A549 (cell line): ENCODE data around the gene PARP9. TPM values are rescaled to one million over a fixed set of nuclear protein-coding genes. Genes with fewer than 3 reads are reported as not detected.
A peak's percentile ranks its signal among the peaks of the same experiment; 100 is the strongest.

Experiments
- ATAC-seq, 2 experiments: fragments of 200-7000 bp in 1 of 2; fragments of >200 bp in 1 of 2; cut with Nextera tagmentation in 1 of 2; cut with Tn5 transposase in 1 of 2; 3 replicates each; pipeline versions ENCODE4 v1.8.0 to v1.9.1; 2018 to 2020; ENCODE audit warnings: mild to moderate bottlenecking in 1 of 2, moderate library complexity in 1 of 2
- CTCF ChIA-PET: fragments of 300-600 bp; sonication (Branson Sonifier 250); formaldehyde crosslinking; extraction: SDS; loops from one replicate; lab custom pipeline; 2021; ENCODE audit warnings: antibody characterized with exemption, inconsistent platforms; lab: Yijun Ruan, JAX
- POLR2A ChIA-PET: fragments of 350-600 bp; formaldehyde crosslinking; extraction: SDS; loops from one replicate; lab custom pipeline; 2021; ENCODE audit warnings: antibody characterized with exemption, inconsistent platforms; lab: Yijun Ruan, JAX
- DNase-seq, 2 experiments: peaks; one replicate each; pipeline versions ENCODE4 v3.0.0 to v3.0.0-alpha.2; 2011 to 2016; ENCODE audit warnings: low read depth in 1 of 2, low spot score in 1 of 2
- FAIRE-seq: peaks from 2 replicates; lab custom pipeline; 2011; peaks lifted over from hg19 to GRCh38; lab: Jason Lieb, UNC
- H3K27ac ChIP-seq, 2 experiments: fragments of >200 bp; sonication (Bioruptor Twin); formaldehyde crosslinking; 3 replicates each; pipeline ENCODE4 v1.5.1; 2016 to 2017
- H3K4me1 ChIP-seq: fragments of >200 bp; sonication (Bioruptor Twin); formaldehyde crosslinking; 3 replicates; pipeline ENCODE4 v1.6.1; 2016
- H3K4me2 ChIP-seq: fragments of >200 bp; sonication (Bioruptor Twin); formaldehyde crosslinking; 3 replicates; pipeline ENCODE4 v1.6.1; 2016
- H3K4me3 ChIP-seq: fragments of >200 bp; sonication (Bioruptor Twin); formaldehyde crosslinking; 3 replicates; pipeline ENCODE4 v1.5.1; 2016
- H3K9me3 ChIP-seq: fragments of >200 bp; sonication (Bioruptor Twin); formaldehyde crosslinking; 3 replicates; pipeline ENCODE4 v1.6.1; 2016
- BHLHE40 ChIP-seq: IDR thresholded peaks from 2 replicates; pipeline ENCODE4 v1.6.1; 2012; ENCODE audit warnings: low read depth, low read length, inconsistent platforms
- CBX8 ChIP-seq: fragments of 200-600 bp; sonication (generic); IDR thresholded peaks from 2 replicates; pipeline ENCODE4 v1.6.1; 2016
- CEBPB ChIP-seq, 2 experiments: fragments of >200 bp in 1 of 2; sonication (Bioruptor Twin) in 1 of 2; formaldehyde crosslinking in 1 of 2; IDR thresholded peaks; 2 replicates each; pipeline ENCODE4 v1.6.1; 2012 to 2016
- CHD2 ChIP-seq: fragments of 150-350 bp; IDR thresholded peaks from 2 replicates; pipeline ENCODE4 v1.6.1; 2014; ENCODE audit warnings: low read length; ENCODE audit not compliant: partially characterized antibody
- E2F6 ChIP-seq: IDR thresholded peaks from 2 replicates; pipeline ENCODE4 v1.6.1; 2012; ENCODE audit warnings: low read depth, borderline replicate concordance
- EHF ChIP-seq: fragments of 250-450 bp; sonication (Bioruptor Pico); IDR thresholded peaks from 2 replicates; pipeline ENCODE4 v1.5.0; 2020; ENCODE audit warnings: mild to moderate bottlenecking
- ELK1 ChIP-seq: fragments of 150-350 bp; IDR thresholded peaks from 2 replicates; pipeline ENCODE4 v1.6.1; 2014; ENCODE audit warnings: low read depth, mild to moderate bottlenecking, low read length
- ESRRA ChIP-seq: fragments of 150-350 bp; IDR thresholded peaks from 2 replicates; pipeline ENCODE4 v1.6.1; 2014; ENCODE audit warnings: mild to moderate bottlenecking, low read length, borderline replicate concordance
- FOSB ChIP-seq: fragments of 250-450 bp; sonication (Bioruptor Pico); IDR thresholded peaks from 2 replicates; pipeline ENCODE4 v1.5.0; 2020; ENCODE audit warnings: mild to moderate bottlenecking, moderate library complexity
- FOXS1 ChIP-seq: fragments of 250-450 bp; sonication (Bioruptor Pico); IDR thresholded peaks from 2 replicates; pipeline ENCODE4 v1.5.0; 2020; ENCODE audit warnings: mild to moderate bottlenecking, moderate library complexity
- HES2 ChIP-seq: fragments of >200 bp; sonication (Bioruptor Twin); formaldehyde crosslinking; IDR thresholded peaks from 2 replicates; pipeline ENCODE4 v1.6.1; 2016
- HOXB13 ChIP-seq: fragments of 250-450 bp; sonication (Bioruptor Pico); IDR thresholded peaks from 2 replicates; pipeline ENCODE4 v1.5.0; 2020; ENCODE audit warnings: low read depth, mild to moderate bottlenecking, moderate library complexity
- HOXB5 ChIP-seq: fragments of 250-450 bp; sonication (Bioruptor Pico); IDR thresholded peaks from 2 replicates; pipeline ENCODE4 v1.5.0; 2020; ENCODE audit warnings: mild to moderate bottlenecking, moderate library complexity
- JUNB ChIP-seq: fragments of >200 bp; sonication (Bioruptor Twin); formaldehyde crosslinking; IDR thresholded peaks from 2 replicates; pipeline ENCODE4 v1.6.1; 2016
- KDM1A ChIP-seq: fragments of 200-600 bp; sonication (generic); IDR thresholded peaks from 2 replicates; pipeline ENCODE4 v1.6.1; 2016; ENCODE audit warnings: low read depth, mild to moderate bottlenecking
- MYC ChIP-seq: IDR thresholded peaks from 2 replicates; pipeline ENCODE4 v1.6.1; 2012; ENCODE audit warnings: mild to moderate bottlenecking, inconsistent platforms, low read length, improper control_type of control experiment, borderline replicate concordance
- NR3C1 ChIP-seq: fragments of >200 bp; sonication (Bioruptor Twin); formaldehyde crosslinking; IDR thresholded peaks from 3 replicates; pipeline ENCODE4 v1.6.1; 2017
- RCOR1 ChIP-seq: fragments of 150-350 bp; IDR thresholded peaks from 2 replicates; pipeline ENCODE4 v1.6.1; 2014; ENCODE audit warnings: antibody characterized with exemption, low read length, low read depth
- REST ChIP-seq: fragments of 200-600 bp; sonication (generic); IDR thresholded peaks from 2 replicates; pipeline ENCODE4 v1.6.1; 2016; ENCODE audit warnings: antibody characterized with exemption, mild to moderate bottlenecking, moderate library complexity
- RNF2 ChIP-seq: fragments of 200-600 bp; sonication (generic); IDR thresholded peaks from 2 replicates; pipeline ENCODE4 v1.6.1; 2016; ENCODE audit warnings: low read depth, mild to moderate bottlenecking, antibody characterized with exemption, moderate library complexity, borderline replicate concordance
- TP53 ChIP-seq: fragments of 250-450 bp; sonication (Bioruptor Pico); IDR thresholded peaks from 2 replicates; pipeline ENCODE4 v1.5.0; 2021; ENCODE audit warnings: mild to moderate bottlenecking, moderate library complexity
- ZFP36 ChIP-seq: fragments of 450-650 bp; IDR thresholded peaks from 2 replicates; pipeline ENCODE4 v1.6.1; 2014; ENCODE audit warnings: borderline replicate concordance; ENCODE audit not compliant: partially characterized antibody
- ZNF302 ChIP-seq: fragments of 250-450 bp; sonication (Bioruptor Pico); IDR thresholded peaks from 2 replicates; pipeline ENCODE4 v1.9.0; 2021; ENCODE audit warnings: inconsistent platforms, mild to moderate bottlenecking, moderate library complexity
- WGBS: methylation state at CpG from one replicate; pipeline ENCODE4 v1.1.6; 2017; ENCODE audit errors: missing lambda C conversion rate; 5-methylcytosine and 5-hydroxymethylcytosine counted together
- polyA plus RNA-seq, 4 experiments: library from polyadenylated mRNA; depleted of rRNA in 3 of 4; stranded (reverse); fragments of >200 nt; fragmentation: RNase III in 1 of 4; extraction: RNeasy Plus Mini Kit Qiagen cat#74134 plus additional on column Dnase treatment in 1 of 4; gene quantifications; 2 replicates in 3 of 4; 3 replicates in 1 of 4; pipeline ENCODE4 v1.2.3, GENCODE V29; 2011 to 2017
- TF ChIP-seq, protein P1 (sequence below): fragments of >200 bp; sonication (Bioruptor Twin); formaldehyde crosslinking; IDR thresholded peaks from 3 replicates; pipeline ENCODE4 v1.6.1; 2016

The PARP9 gene
- polyA plus RNA-seq, 2 of the 4 experiments (the other 2 are of a cell fraction): 4.5 to 12.6 TPM

- TF ChIP-seq REST (no peak), HES2 (no peak), TP53 (CRISPR knock-in tag) (no peak), RNF2 (no peak)
Measured at GRCh38 chr3:122508135-122508914, 55.8 kb downstream of the PARP9 start (continued).

DNA sequence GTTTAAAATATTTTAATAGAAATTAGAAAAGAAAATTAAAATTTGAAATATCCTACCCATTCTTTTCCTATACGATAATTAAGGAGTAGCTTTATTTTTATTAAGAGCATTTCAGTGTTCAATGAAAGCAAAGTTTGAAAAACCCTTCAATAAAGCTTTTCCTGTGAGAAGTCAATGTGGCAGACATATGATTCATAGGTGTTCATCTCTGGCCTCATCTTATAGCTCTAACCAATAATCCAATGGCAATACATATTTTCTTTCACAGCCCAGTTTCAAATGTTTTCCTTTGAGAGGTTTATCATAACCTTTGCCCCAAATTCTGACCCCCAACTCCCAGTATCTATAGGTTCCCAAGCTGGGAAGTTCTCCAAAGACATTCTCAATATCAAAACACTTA is 57.6 kb downstream of the PARP9 start:
- Histone ChIP-seq H3K27ac (no peak overlapping the region), H3K4me2 (no peak overlapping the region), H3K9me3 (no peaks in the 10 kb centered on the region)
- FAIRE-seq: no peak
- POLR2A ChIA-PET: interaction anchor here (1.3 kb wide), 1 partner anchor 8 kb away, joined by 3 read pairs; the partner anchor contains the start of gene KPNA1
- TF ChIP-seq ZNF302 (CRISPR knock-in tag) (no peak), HOXB13 (CRISPR knock-in tag) (no peak), FOXS1 (CRISPR knock-in tag) (no peak), BHLHE40 (no peak), KDM1A (no peak), RNF2 (no peak), HOXB5 (CRISPR knock-in tag) (no peak), NR3C1 (no peak), ZFP36 (no peak), CHD2 (no peak), EHF (CRISPR knock-in tag) (no peak), ESRRA (no peak), JUNB (no peak)
- TF ChIP-seq, all 56 proteins: peak for 0
- no peak overlapping the region for H3K4me3 ChIP-seq
- WGBS: 90% methylated on average over 1 of the region's 1 CpG
- DNase-seq: no peak
- CTCF ChIA-PET: no interaction called here
- H3K4me1 ChIP-seq: peaks cover 12% of the 10 kb centered on the region; the same call in 2 of the 3 replicates
- no peak for ATAC-seq

DNA sequence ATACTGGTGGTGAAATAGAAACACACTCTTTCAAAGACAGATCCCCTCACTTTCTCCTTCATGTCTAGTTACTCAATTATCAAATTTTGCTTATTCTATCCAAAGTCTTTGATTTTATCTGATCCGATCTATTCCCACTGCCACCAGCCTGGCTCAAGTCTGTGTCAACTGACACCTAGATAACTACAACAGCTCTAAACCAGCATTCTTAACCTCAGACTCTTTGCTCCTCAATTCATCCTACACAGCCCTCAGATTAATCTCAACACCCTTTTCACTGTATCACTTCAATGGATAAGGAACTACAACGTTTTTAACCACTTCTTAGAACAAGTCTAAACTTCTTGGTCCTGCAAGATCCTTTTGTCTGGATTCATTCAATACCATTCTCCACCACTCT is 58.4 kb downstream of the PARP9 start:
- Histone ChIP-seq H3K9me3 (no peaks in the 10 kb centered on the region), H3K4me3 (no peak overlapping the region), H3K27ac (no peak overlapping the region), H3K4me2 (no peak overlapping the region), H3K4me1 (0 out of 3 replicates have a peak, but pooled peaks cover 6% of the 10 kb centered on the region)
- DNase-seq (no peak), FAIRE-seq (peak; percentile 7), ATAC-seq (no peak)
- ChIA-PET POLR2A (interaction anchor here (1.3 kb wide), 1 partner anchor 9 kb away, joined by 3 read pairs; the partner anchor contains the start of gene KPNA1), CTCF (no interaction called here)
- WGBS: 68% methylated on average over 2 of the region's 2 CpGs
- TF ChIP-seq REST: no peak
- no peak for TF ChIP-seq CEBPB (IDR thresholded peaks at IDR 0.05)
- no peak for TF ChIP-seq RCOR1
- TF ChIP-seq E2F6: no peak
- TF ChIP-seq RNF2: no peak
- TF ChIP-seq CBX8: no peak
- no peak for TF ChIP-seq MYC
- TF ChIP-seq, protein P1, sequence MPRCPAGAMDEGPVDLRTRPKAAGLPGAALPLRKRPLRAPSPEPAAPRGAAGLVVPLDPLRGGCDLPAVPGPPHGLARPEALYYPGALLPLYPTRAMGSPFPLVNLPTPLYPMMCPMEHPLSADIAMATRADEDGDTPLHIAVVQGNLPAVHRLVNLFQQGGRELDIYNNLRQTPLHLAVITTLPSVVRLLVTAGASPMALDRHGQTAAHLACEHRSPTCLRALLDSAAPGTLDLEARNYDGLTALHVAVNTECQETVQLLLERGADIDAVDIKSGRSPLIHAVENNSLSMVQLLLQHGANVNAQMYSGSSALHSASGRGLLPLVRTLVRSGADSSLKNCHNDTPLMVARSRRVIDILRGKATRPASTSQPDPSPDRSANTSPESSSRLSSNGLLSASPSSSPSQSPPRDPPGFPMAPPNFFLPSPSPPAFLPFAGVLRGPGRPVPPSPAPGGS: no peak
- TF ChIP-seq FOSB (CRISPR knock-in tag): no peak
- TF ChIP-seq ELK1: no peak
